DMS153 treated with DMSO at 0.1 percent for 48 hours (cell line): ENCODE measurements around the gene MACF1.
"Not testable (repeated sequence)": the region's sequence is repeated elsewhere in the genome, so short reads cannot be mapped to it uniquely, and the experiment has no call there.

Experiments
- DNase-seq: peaks from one replicate; lab custom pipeline; 2025; ENCODE audit not compliant: unreplicated experiment; lab: John Stamatoyannopoulos, UW

The MACF1 gene

DNA sequence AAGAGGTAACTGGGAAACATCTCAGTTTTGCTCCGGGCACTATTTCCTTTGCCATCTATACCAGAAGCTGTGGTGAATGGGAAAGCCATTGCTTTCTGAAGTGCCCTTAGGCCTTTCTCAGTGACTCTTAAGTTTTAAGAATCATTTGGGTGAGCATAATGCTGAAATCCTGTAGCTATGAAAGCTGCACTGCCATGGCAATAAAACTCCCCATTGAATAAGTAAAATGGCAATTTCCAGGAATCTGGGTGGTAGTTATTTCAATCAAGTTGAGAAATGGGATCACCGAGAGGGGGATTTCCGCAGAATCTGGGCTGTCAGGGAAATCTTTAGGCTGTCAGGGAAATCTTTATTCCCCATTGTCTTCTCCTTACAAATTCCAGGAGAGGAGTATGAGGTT, 26.8 kb upstream of the MACF1 start:
- no peak for DNase-seq

DNA sequence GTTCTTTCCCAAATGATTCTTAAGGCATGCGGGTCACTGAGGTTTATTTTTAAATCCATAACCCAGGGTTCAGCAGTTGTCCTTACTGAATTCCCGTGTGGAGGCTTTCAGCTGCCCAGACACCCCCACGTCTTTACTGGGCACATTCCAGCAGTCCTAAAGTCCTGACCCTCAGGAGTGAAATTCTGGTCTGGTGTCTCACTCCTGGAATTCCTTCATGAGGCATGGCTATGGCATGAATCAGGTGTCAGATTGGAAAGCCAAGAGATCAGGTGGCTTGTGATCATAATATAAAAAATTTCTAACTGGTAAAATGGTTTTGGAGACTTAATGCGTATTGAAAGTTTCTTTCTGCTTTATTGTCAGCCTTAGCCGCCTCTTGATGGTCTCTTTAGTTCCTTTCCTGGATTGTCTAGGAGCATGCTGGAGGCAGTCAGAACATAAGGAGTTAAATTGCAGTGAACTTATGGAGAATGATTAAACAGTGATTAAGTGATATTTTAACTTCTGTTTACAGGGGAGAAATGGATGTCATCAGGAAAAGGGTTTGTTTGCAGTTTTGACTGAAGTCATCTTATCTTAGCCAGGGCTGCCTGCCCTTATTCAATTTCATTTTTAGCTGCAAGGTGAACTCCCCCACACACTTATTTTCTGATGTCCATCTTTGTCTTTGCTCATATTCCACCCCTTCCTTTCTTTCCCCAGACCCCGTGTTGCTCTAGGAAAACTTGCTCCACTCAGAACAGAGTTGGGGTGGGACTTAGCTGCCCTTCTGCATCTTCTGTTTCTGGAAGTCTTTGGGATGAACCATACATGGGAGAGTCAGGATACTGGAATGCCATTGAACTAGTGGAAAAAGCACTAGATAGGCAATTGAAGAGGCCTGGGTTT, 25.7 kb upstream of the MACF1 start:
- no peak for DNase-seq

GRCh38 chr1:39181311-39181710, 23.2 kb upstream of the MACF1 start:
- DNase-seq: no peak

GRCh38 chr1:39182804-39183203, 21.7 kb upstream of the MACF1 start:
- no peak for DNase-seq

- peak; percentile 80 for DNase-seq
Measured at GRCh38 chr1:39183503-39184353, 20.8 kb upstream of the MACF1 start.

GRCh38 chr1:39184354-39184818, 20.1 kb upstream of the MACF1 start:
- DNase-seq: no peak

DNA sequence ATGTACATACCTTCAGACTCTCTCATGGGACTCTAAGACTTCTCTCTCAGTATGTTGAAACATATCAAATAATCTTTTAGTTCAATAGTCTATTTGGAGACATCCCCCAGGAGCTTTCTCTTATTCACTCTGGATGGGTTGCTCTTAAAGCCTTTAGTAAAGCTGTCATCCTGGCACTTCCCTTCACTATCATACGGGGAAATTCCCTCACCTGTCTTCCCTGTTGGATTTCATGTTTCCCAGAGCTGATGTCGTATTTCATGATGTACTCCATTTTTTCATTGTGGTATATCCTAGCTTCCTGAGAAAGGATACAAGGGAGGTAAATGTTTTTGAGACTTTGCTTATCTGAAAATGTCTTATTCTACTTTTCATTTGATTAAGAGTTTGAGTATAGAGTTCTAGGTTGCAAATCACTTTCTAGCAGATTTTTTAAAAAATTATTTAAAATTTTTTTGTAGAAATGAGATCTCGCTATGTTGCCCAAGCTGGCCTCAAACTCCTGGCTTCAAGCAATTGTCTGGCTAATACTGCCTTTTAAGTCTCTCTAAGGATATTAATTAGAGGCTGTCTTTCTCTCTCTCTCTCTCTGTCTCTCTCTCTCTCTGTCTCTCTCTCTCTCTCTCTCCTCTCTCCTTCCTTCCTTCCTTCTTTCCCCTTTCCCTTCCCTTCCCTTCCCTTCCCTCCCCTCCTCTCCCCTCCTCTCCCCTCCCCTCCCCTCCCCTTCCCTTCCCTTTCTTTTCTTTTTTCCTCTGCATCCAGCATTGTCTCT, 17.0 kb upstream of the MACF1 start:
- no peak for DNase-seq

DNA sequence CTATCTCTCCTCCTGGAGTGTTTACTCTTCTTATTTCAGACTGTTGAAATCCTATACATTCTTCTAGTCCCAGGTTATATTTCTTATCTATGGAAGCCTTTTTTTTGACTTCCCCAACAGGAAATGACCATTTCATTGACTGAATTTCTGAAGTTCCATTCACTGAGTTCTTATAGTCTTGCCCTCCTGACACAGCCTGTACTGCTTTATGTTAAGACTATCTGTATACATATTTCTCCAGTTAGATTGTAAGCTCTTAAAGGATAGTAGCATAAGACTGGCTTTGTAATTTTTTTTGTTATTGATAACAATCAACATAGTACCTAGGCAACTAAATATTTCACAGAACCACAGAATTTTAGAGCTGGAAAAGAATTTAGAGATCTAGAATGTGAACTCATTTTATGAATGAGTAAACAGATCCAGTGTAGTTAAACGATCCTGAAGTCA, 14.9 kb upstream of the MACF1 start:
- no peak for DNase-seq

GRCh38 chr1:39190096-39190495, 14.4 kb upstream of the MACF1 start:
- DNase-seq: no peak

GRCh38 chr1:39194398-39195051, 10.0 kb upstream of the MACF1 start:
- no peak for DNase-seq

- DNase-seq: no peak
Measured at GRCh38 chr1:39195166-39196111, 9.1 kb upstream of the MACF1 start.

DNA sequence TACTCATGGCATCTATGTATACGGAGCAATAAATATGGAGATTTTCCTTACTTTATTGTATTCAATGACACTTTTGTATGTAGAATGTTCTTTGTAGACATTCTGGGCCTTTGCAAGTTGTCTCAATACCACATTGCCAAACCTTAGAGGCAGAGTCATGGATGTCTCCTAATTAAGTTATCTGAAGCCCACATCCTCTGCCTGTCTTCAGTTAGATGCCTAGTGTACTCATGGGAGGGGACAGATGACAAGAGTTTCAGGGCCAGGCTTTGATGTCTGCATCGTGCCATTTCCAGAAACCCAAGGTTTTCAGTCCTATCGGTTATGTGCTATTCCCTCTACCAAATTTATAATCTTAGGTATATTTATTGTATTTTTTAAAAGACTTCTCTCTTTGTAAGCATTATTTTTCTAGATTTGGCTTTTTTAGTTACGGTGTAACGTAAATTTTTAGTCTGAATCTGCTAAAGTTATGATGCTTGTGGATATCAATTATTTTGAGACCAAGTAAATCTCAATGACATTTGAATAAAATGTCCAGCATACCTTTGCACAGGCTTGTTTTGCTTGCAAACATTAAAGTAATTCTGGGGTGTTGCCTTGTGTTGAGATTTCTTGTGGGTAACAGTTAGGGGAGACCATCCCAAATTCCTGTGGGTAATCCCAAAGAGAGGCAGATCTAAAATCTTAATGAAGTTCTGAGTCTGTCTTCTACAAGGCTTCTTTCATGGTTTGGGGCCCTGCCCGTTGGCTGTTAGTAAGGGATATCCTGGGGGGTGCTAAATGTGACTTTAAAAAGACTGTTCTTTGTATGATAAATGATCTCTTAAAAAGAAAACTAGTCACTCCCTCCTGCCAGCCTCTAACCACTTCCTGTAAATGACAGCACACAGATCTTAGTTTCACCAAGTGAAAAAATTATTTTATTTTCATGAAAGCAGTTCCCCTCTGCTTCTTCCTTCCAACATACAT, 8.0 kb upstream of the MACF1 start:
- DNase-seq: no peak

- DNase-seq: no peak
Measured at GRCh38 chr1:39199593-39199992, 4.9 kb upstream of the MACF1 start.

DNA sequence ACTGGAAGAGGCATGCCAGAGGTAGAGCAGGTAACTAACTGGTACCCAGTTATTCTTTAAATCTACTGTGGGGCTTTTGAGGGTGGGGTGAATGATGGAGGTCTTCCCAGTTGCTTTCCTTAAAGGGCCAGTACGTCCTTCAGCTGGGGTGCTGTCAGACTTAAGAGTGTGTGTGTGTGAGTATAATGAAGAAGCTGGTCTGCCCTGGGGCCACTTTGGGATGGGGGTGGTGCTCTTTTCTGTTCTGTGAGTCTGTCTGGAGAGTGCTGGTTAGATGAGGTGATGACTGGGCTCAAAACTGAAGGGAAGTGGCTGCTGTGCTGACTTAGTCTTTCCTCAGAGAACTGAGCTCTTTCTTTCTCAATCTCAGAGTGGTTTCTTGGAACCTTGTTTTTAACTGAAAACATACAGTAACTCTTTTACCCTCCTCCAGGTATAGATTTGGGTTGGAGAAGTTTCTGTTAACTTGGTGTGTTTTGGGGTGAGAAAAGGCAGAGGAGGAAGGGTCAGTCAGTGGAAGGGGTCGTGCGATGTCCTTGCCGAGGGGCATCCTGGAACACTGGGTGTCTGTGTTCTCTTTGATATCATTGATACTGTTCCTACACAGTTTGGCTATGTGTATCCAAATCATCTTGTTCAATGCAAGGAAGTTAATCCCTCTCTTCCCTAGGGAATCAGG, 746 bp downstream of the MACF1 start:
- no peak for DNase-seq

GRCh38 chr1:39205781-39206464, 1.4 kb downstream of the MACF1 start:
- DNase-seq: no peak

DNA sequence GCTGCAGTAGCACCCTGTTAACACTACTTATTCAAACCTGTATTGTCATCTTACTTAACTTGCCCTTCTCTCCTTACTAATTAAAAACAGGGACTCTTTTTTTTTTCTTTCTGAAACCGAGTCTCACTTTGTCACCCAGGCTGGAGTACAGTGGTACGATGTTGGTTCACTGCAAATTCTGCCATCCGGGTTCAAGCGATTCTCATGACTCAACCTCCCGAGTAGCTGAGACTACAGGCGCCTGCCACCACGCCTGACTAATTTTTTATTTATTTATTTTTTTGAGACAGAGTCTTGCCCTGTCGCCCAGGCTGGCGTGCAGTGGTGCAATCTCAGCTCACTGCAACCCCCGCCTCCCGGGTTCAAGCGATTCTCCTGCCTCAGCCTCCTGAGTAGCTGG, 3.9 kb downstream of the MACF1 start:
- DNase-seq: not testable (repeated sequence)

- no peak for DNase-seq
Measured at GRCh38 chr1:39210649-39211048, 6.2 kb downstream of the MACF1 start.
